GM12878 (cell line): Measurements from ENCODE around the gene ZNF230.

ENCODE experiments used
- POLR2A ChIP-seq: IDR thresholded peaks from 2 replicates; pipeline ENCODE4 v1.6.1; 2011; ENCODE audit warnings: low read depth, mild to moderate bottlenecking, low read length
- POLR2AphosphoS5 ChIP-seq: IDR thresholded peaks from 2 replicates; pipeline ENCODE4 v1.6.1; 2011; ENCODE audit warnings: mild to moderate bottlenecking, low read length, inconsistent platforms
- POU2F2 ChIP-seq: IDR thresholded peaks from 3 replicates; pipeline ENCODE4 v1.6.1; 2011; ENCODE audit warnings: low read depth, mild to moderate bottlenecking, low read length, borderline replicate concordance
- SMC3 ChIP-seq: IDR thresholded peaks from 2 replicates; pipeline ENCODE4 v1.6.1; 2011; ENCODE audit warnings: low read length, improper control_type of control experiment, borderline replicate concordance
- STAT1 ChIP-seq: fragments of 450-650 bp; conservative IDR thresholded peaks from 2 replicates; pipeline ENCODE4 v1.6.1; 2014; ENCODE audit warnings: antibody characterized with exemption, mild to moderate bottlenecking
- TARDBP ChIP-seq: IDR thresholded peaks from 2 replicates; pipeline ENCODE4 v1.6.1; 2016; ENCODE audit warnings: borderline replicate concordance
- ZSCAN29 ChIP-seq: fragments of 450-650 bp; IDR thresholded peaks from 2 replicates; pipeline ENCODE4 v1.6.1; 2017; ENCODE audit warnings: mild to moderate bottlenecking, moderate library complexity
- TF ChIP-seq, protein P1 (sequence below): IDR thresholded peaks from 2 replicates; pipeline ENCODE4 v1.6.1; 2011; ENCODE audit warnings: borderline replicate concordance, low read depth, mild to moderate bottlenecking, moderate library complexity, low read length; ENCODE audit not compliant: insufficient read depth, poor library complexity, severe bottlenecking

DNA sequence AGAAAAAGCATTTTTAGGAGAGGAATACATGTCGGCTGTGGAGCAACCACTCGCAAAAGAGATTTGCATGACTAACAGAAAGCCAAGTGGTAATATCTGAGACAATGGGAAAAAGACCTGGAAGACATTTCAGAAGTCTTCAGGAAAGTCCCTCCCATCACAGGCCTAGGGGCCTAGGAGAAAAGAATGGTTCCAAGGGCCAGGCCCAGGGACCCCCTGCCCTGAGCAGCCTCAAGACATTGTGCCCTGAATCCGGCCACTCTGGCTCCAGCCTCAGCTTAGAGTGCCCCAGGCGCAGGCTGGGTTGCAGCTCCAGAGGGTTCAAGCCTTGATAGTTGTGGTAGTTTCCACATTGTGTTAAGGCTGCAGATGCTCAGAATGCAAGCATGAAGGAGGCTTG is 42.3 kb upstream of the ZNF230 start:
- TF ChIP-seq POLR2A = no peak
- TF ChIP-seq STAT1 = no peak
- TF ChIP-seq TARDBP = no peak
- TF ChIP-seq, protein P1, sequence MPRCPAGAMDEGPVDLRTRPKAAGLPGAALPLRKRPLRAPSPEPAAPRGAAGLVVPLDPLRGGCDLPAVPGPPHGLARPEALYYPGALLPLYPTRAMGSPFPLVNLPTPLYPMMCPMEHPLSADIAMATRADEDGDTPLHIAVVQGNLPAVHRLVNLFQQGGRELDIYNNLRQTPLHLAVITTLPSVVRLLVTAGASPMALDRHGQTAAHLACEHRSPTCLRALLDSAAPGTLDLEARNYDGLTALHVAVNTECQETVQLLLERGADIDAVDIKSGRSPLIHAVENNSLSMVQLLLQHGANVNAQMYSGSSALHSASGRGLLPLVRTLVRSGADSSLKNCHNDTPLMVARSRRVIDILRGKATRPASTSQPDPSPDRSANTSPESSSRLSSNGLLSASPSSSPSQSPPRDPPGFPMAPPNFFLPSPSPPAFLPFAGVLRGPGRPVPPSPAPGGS = no peak
- TF ChIP-seq ZSCAN29 = no peak
- TF ChIP-seq POU2F2 = no peak
- TF ChIP-seq POLR2AphosphoS5 = no peak
- TF ChIP-seq SMC3 = no peak
